Stomach (tissue), 4 donors: ENCODE data around the gene PCDH17.

Source experiments
- CTCF ChIP-seq, 7 experiments: fragments of 450-650 bp in 4 of 7; fragments of 200-600 bp in 3 of 7; sonication (generic) in 3 of 7; IDR thresholded peaks; one replicate each; pipeline ENCODE4 v1.5.1; 2016 to 2019; ENCODE audit warnings: antibody characterized with exemption in 7 of 7, control low read depth in 2 of 7, mild to moderate bottlenecking in 1 of 7
- POLR2A ChIP-seq, 4 donors: fragments of 450-650 bp; IDR thresholded peaks; one replicate each; pipeline ENCODE4 v1.6.1; 2016; ENCODE audit warnings: antibody characterized with exemption in 4 of 4, control low read depth in 2 of 4, mild to moderate bottlenecking in 1 of 4, moderate library complexity in 1 of 4
- POLR2AphosphoS5 ChIP-seq, 3 donors: sonication (generic); formaldehyde crosslinking; IDR thresholded peaks; one replicate each; pipeline ENCODE4 v1.6.1; 2016; ENCODE audit warnings: antibody characterized with exemption in 3 of 3

GRCh38 chr13:57673197-57673596 lies 41.7 kb downstream of the PCDH17 start:
- TF ChIP-seq CTCF (IDR thresholded peaks at IDR 0.05) (no peak), POLR2AphosphoS5 (IDR thresholded peaks at IDR 0.05) (no peak), POLR2A (IDR thresholded peaks at IDR 0.05) (no peak)
